ENCODE data around the gene ARHGDIG.

- TF ChIP-seq GATA2 (IDR thresholded peaks at IDR 0.05; ENCODE audit: low read depth, low read length) (no peak), GATA3 (IDR thresholded peaks at IDR 0.05; ENCODE audit: low read depth, low read length) (no peak)
Observed at GRCh38 chr16:264440-264951, 15.9 kb upstream of the ARHGDIG start.

Data from SH-SY5Y (cell line).